GM12891 (cell line): ENCODE measurements around the gene FAM156A.

Source experiments
- POLR2A ChIP-seq: IDR thresholded peaks from 2 replicates; pipeline ENCODE4 v1.6.1; 2011; ENCODE audit warnings: low read depth, low read length, control low read depth
- POLR2AphosphoS5 ChIP-seq: IDR thresholded peaks from 2 replicates; pipeline ENCODE4 v1.6.1; 2011; ENCODE audit warnings: low read depth, low read length, control low read depth
- POU2F2 ChIP-seq: IDR thresholded peaks from 2 replicates; pipeline ENCODE4 v1.6.1; 2011; ENCODE audit warnings: low read depth, mild to moderate bottlenecking, control low read depth, low read length, moderate library complexity
- SPI1 ChIP-seq: IDR thresholded peaks from 2 replicates; pipeline ENCODE4 v1.6.1; 2011; ENCODE audit warnings: low read depth, low read length, control low read depth
- TAF1 ChIP-seq: IDR thresholded peaks from 2 replicates; pipeline ENCODE4 v1.6.1; 2011; ENCODE audit warnings: low read depth, low read length, control low read depth

DNA sequence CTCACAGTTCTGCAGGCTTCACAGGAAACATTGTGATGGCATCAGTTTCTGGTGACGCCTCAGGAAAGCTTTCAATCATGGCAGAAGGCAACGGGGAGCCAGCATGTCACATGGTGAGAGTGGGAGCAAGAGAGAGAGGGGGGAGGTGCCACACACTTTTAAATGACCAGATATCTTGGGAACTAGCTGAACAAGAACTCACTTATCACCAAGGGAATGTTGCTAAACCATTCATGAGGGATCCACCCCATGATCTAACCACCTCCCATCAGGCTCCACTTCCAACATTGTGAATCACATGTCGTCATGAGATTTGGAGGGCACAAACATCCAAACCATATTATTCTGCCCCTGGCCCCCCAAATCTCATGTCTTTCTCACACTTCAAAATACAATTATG lies 47.0 kb upstream of the FAM156A start:
- TF ChIP-seq POLR2AphosphoS5: no peak
- TF ChIP-seq POLR2A: no peak
- no peak for TF ChIP-seq TAF1
- no peak for TF ChIP-seq SPI1
- no peak for TF ChIP-seq POU2F2
